Ascending aorta (tissue), 2 donors: ENCODE results near the gene USP36. TPM values are rescaled to one million over a fixed set of nuclear protein-coding genes. Genes with fewer than 3 reads are reported as not detected.

ENCODE experiments used
- DNase-seq, 2 donors: peaks; one replicate each; pipeline ENCODE4 v3.0.0-alpha.2; 2019; ENCODE audit warnings: low spot score in 2 of 2
- H3K27ac ChIP-seq, 2 donors: fragments of 200-600 bp; sonication (generic); one replicate each; pipeline ENCODE4 v1.5.1; 2016 to 2017; ENCODE audit warnings: mild to moderate bottlenecking in 1 of 2
- H3K27me3 ChIP-seq: fragments of 200-600 bp; sonication (generic); one replicate; pipeline ENCODE4 v1.5.1; 2017
- H3K36me3 ChIP-seq, 2 donors: fragments of 200-600 bp; sonication (generic); one replicate each; pipeline ENCODE4 v1.5.1; 2016
- H3K4me1 ChIP-seq, 2 donors: fragments of 200-600 bp; sonication (generic); one replicate each; pipeline ENCODE4 v1.5.1; 2016 to 2017; ENCODE audit warnings: mild to moderate bottlenecking in 1 of 2
- H3K4me3 ChIP-seq, 2 donors: fragments of 200-600 bp; sonication (generic); one replicate each; pipeline ENCODE4 v1.5.1; 2016 to 2017; ENCODE audit warnings: mild to moderate bottlenecking in 1 of 2
- H3K9me3 ChIP-seq, 2 donors: fragments of 200-600 bp; sonication (generic); one replicate each; pipeline ENCODE4 v1.5.1; 2016
- CTCF ChIP-seq, 3 experiments: fragments of 200-600 bp in 2 of 3; fragments of 450-650 bp in 1 of 3; sonication (generic) in 2 of 3; IDR thresholded peaks; one replicate each; pipeline ENCODE4 v1.5.1; 2016 to 2019; ENCODE audit warnings: antibody characterized with exemption in 3 of 3, mild to moderate bottlenecking in 1 of 3, moderate library complexity in 1 of 3
- intact Hi-C: fragments of 100-400 bp; cut with DNase I; formaldehyde crosslinking; loops from one replicate; pipeline ENCODE4 v1.15.1; 2023
- total RNA-seq: library from RNA; depleted of rRNA; stranded (reverse); fragments of >200 nt; gene quantifications from one replicate; pipeline ENCODE4 v1.1.0, GENCODE V29; 2016

USP36 gene
- total RNA-seq, 1 donor from 2014 or later = 111 TPM

DNA sequence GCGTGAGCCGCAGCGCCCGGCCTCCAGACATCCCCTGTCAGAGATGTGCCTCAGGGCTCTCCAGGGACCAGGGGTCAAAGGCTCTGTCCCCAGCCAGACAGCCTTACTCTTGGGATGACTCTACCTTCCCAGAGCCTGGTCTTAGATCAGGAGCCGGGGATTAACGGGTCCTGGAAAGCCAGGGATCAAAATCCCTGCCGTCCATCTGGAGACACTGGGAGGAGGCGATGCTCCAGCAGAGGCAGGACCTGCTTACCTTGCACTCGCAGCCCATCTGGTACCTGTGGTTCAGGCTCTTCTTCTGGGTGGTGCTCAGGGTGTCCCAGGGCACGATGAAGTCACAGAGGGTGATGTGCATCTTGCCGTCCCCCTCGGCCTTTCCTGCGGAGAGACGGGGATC is 16.7 kb upstream of the USP36 start:
- Histone ChIP-seq H3K9me3 (no peaks in the 10 kb centered on the region), H3K4me3 (no peak overlapping the region), H3K4me1 (peaks cover 0 to 9% of the 10 kb centered on the region in 2 donors), H3K27ac (no peak overlapping the region), H3K27me3 (no peaks in the 10 kb centered on the region), H3K36me3 (peaks cover 46 to 60% of the 10 kb centered on the region in 2 donors)
- intact Hi-C loops = no loop called here
- no peak for TF ChIP-seq CTCF (IDR thresholded peaks at IDR 0.05)
- no peak for DNase-seq

GRCh38 chr17:78855561-78856165 is 15.0 kb upstream of the USP36 start:
- Histone ChIP-seq H3K36me3 (peaks cover 51 to 63% of the 10 kb centered on the region in 2 donors), H3K4me3 (no peak overlapping the region), H3K27me3 (no peaks in the 10 kb centered on the region), H3K27ac (no peak overlapping the region), H3K4me1 (no peaks in the 10 kb centered on the region), H3K9me3 (no peaks in the 10 kb centered on the region)
- TF ChIP-seq CTCF (IDR thresholded peaks at IDR 0.05) = no peak
- DNase-seq = no peak
- intact Hi-C loops = no loop called here

GRCh38 chr17:78854508-78854907 is 13.9 kb upstream of the USP36 start:
- H3K36me3 ChIP-seq = peaks cover 51 to 63% of the 10 kb centered on the region in 2 donors

GRCh38 chr17:78853926-78854394 is 13.3 kb upstream of the USP36 start:
- DNase-seq = no peak
- intact Hi-C loops = no loop called here
- Histone ChIP-seq H3K27me3 (no peaks in the 10 kb centered on the region), H3K27ac (no peak overlapping the region), H3K9me3 (no peaks in the 10 kb centered on the region), H3K4me3 (no peak overlapping the region), H3K36me3 (peaks cover 51 to 58% of the 10 kb centered on the region in 2 donors), H3K4me1 (no peaks in the 10 kb centered on the region)
- no peak for TF ChIP-seq CTCF (IDR thresholded peaks at IDR 0.05)

More at GRCh38 chr17:78854508-78854907, 13.9 kb upstream of the USP36 start:
- intact Hi-C loops = no loop called here
- Histone ChIP-seq H3K4me1 (no peaks in the 10 kb centered on the region), H3K4me3 (no peak overlapping the region), H3K27ac (no peak overlapping the region), H3K27me3 (no peaks in the 10 kb centered on the region), H3K9me3 (no peaks in the 10 kb centered on the region)
- DNase-seq = no peak
- no peak for TF ChIP-seq CTCF (IDR thresholded peaks at IDR 0.05)

- Histone ChIP-seq H3K4me1 (no peaks in the 10 kb centered on the region), H3K4me3 (no peak overlapping the region), H3K36me3 (peaks cover 51 to 54% of the 10 kb centered on the region in 2 donors), H3K27ac (no peak overlapping the region), H3K9me3 (no peaks in the 10 kb centered on the region), H3K27me3 (no peaks in the 10 kb centered on the region)
- intact Hi-C loops = no loop called here
- no peak for DNase-seq
- no peak for TF ChIP-seq CTCF (IDR thresholded peaks at IDR 0.05)
Measured at GRCh38 chr17:78852709-78853121, 12.1 kb upstream of the USP36 start.
